ENCODE results near the gene TSPAN10. TPM values are rescaled to one million over a fixed set of nuclear protein-coding genes. Genes with fewer than 3 reads are reported as not detected.

TSPAN10 gene
- total RNA-seq, 2 experiments from 2014 or later = 0.17 TPM; not detected in 1

GRCh38 chr17:81644976-81645952, 8.3 kb downstream of the TSPAN10 start:
- intact Hi-C loops (cut with DNase I, micrococcal nuclease) = no loop called here
- H3K27ac ChIP-seq (ENCODE audit: low read depth in 1 of 2, low read length in 2 of 2) = no peak overlapping the region
- CTCF ChIA-PET = no interaction called here
- Mint-ChIP-seq H3K4me3 (no peak overlapping the region), H3K27me3 (peaks cover 20% of the 10 kb centered on the region), H3K36me3 (ENCODE audit: low read depth) (no peaks in the 10 kb centered on the region), H3K27ac (no peak overlapping the region), H3K9me3 (no peaks in the 10 kb centered on the region), H3K4me1 (ENCODE audit: low read depth) (no peaks in the 10 kb centered on the region)
- peaks cover 0 to 15% of the 10 kb centered on the region in 2 experiments for H3K9me3 ChIP-seq (ENCODE audit: control insufficient read depth in 1 of 2, insufficient read depth in 1 of 2, low read length in 2 of 2)
- DNase-seq = no peak
- no peak overlapping the region for H3K4me3 ChIP-seq (ENCODE audit: low read length)
- no peak for ATAC-seq (ENCODE audit: poor library complexity)
- POLR2A ChIA-PET = no interaction called here
- TF ChIP-seq, protein P1, sequence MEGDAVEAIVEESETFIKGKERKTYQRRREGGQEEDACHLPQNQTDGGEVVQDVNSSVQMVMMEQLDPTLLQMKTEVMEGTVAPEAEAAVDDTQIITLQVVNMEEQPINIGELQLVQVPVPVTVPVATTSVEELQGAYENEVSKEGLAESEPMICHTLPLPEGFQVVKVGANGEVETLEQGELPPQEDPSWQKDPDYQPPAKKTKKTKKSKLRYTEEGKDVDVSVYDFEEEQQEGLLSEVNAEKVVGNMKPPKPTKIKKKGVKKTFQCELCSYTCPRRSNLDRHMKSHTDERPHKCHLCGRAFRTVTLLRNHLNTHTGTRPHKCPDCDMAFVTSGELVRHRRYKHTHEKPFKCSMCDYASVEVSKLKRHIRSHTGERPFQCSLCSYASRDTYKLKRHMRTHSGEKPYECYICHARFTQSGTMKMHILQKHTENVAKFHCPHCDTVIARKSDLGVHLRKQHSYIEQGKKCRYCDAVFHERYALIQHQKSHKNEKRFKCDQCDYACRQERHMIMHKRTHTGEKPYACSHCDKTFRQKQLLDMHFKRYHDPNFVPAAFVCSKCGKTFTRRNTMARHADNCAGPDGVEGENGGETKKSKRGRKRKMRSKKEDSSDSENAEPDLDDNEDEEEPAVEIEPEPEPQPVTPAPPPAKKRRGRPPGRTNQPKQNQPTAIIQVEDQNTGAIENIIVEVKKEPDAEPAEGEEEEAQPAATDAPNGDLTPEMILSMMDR (IDR thresholded peaks at IDR 0.05) = no peak
- H3K36me3 ChIP-seq (ENCODE audit: insufficient read depth, low read length) = no peaks in the 10 kb centered on the region
- peaks cover 12% of the 10 kb centered on the region in 2 experiments for H3K27me3 ChIP-seq (ENCODE audit: control insufficient read depth in 1 of 2, insufficient read depth in 2 of 2, low read length in 2 of 2)
- no peaks in the 10 kb centered on the region for H3K4me1 ChIP-seq (ENCODE audit: insufficient read depth, low read length)

DNA sequence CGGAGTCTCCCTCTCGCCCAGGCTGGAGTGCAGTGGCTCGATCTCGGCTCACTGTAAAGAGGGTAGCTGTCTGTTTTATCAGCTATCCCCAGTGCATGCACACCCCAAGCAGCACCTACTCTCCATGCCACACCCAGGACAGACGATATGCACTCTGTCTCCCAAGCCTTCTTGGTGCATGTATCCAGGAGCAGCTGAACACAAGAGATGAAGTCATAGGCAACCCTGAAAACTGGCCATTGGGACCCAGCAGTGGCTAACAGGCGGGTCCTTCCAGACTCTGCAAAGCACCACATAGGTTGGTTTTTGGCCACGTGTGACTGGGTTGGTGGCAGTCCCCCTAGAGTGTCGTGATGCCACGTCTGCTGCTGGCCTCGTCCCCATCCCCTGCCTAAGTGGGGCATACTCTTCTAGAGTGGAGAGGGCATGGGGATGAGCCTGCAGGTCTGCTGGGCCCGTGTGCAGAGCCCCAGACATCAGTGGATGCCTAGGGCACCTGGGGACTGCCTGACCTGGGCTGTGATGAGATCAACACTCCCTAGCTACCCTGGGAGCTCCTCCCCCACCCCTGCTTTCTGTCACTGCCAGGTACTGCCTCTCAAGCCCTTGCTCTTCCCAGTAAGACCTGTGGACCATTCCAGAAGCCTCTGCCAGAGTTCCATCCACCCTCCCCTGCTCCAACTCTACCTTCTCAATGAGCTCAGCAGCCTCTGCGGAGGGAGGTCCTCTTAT, 10.0 kb downstream of the TSPAN10 start:
- Histone ChIP-seq H3K27me3 (ENCODE audit: control insufficient read depth in 1 of 2, insufficient read depth in 2 of 2, low read length in 2 of 2) (peaks cover 20 to 27% of the 10 kb centered on the region in 2 experiments), H3K27ac (ENCODE audit: low read depth in 1 of 2, low read length in 2 of 2) (no peak overlapping the region), H3K4me1 (ENCODE audit: insufficient read depth, low read length) (no peaks in the 10 kb centered on the region), H3K36me3 (ENCODE audit: insufficient read depth, low read length) (no peaks in the 10 kb centered on the region), H3K4me3 (ENCODE audit: low read length) (no peak overlapping the region), H3K9me3 (ENCODE audit: control insufficient read depth in 1 of 2, insufficient read depth in 1 of 2, low read length in 2 of 2) (peaks cover 0 to 15% of the 10 kb centered on the region in 2 experiments)
- intact Hi-C loops (cut with DNase I, micrococcal nuclease) = no loop called here
- POLR2A ChIA-PET = no interaction called here
- H3K9me3 Mint-ChIP-seq = no peaks in the 10 kb centered on the region
- no peak overlapping the region for H3K27ac Mint-ChIP-seq
- CTCF ChIA-PET = no interaction called here
- H3K4me1 Mint-ChIP-seq (ENCODE audit: low read depth) = no peaks in the 10 kb centered on the region
- no peaks in the 10 kb centered on the region for H3K36me3 Mint-ChIP-seq (ENCODE audit: low read depth)
- DNase-seq = no peak
- peaks cover 27% of the 10 kb centered on the region for H3K27me3 Mint-ChIP-seq
- no peak overlapping the region for H3K4me3 Mint-ChIP-seq
- ATAC-seq (ENCODE audit: poor library complexity) = no peak
- TF ChIP-seq, protein P1 (IDR thresholded peaks at IDR 0.05) = no peak

DNA sequence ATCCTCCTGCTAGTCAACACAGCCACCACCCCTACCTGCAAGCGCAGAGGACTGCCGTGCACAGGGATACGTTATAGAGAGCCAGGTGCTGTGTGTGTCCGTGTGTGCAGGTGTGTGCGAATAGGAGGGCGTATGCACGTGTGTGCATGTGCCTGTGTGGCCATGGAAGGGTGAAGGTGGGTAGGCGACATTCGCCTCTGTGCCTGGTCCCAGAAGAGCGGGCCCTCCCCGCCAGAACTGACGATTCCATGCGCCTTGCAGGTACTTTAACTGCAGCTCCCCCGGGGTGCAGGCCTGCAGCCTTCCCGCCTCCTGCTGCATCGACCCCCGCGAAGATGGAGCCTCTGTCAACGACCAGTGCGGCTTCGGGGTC, 10.6 kb downstream of the TSPAN10 start:
- no peak overlapping the region for H3K27ac ChIP-seq (ENCODE audit: low read depth in 1 of 2, low read length in 2 of 2)
- H3K4me1 Mint-ChIP-seq (ENCODE audit: low read depth) = no peaks in the 10 kb centered on the region
- POLR2A ChIA-PET = no interaction called here
- H3K9me3 Mint-ChIP-seq = no peaks in the 10 kb centered on the region
- TF ChIP-seq, protein P1 (IDR thresholded peaks at IDR 0.05) = no peak
- H3K4me3 Mint-ChIP-seq = no peak overlapping the region
- no peak overlapping the region for H3K27ac Mint-ChIP-seq
- H3K4me1 ChIP-seq (ENCODE audit: insufficient read depth, low read length) = no peaks in the 10 kb centered on the region
- peaks cover 22 to 27% of the 10 kb centered on the region in 2 experiments for H3K27me3 ChIP-seq (ENCODE audit: control insufficient read depth in 1 of 2, insufficient read depth in 2 of 2, low read length in 2 of 2)
- H3K27me3 Mint-ChIP-seq = peaks cover 27% of the 10 kb centered on the region
- H3K4me3 ChIP-seq (ENCODE audit: low read length) = no peak overlapping the region
- CTCF ChIA-PET = no interaction called here
- H3K36me3 Mint-ChIP-seq (ENCODE audit: low read depth) = no peaks in the 10 kb centered on the region
- H3K9me3 ChIP-seq (ENCODE audit: control insufficient read depth in 1 of 2, insufficient read depth in 1 of 2, low read length in 2 of 2) = peaks cover 0 to 15% of the 10 kb centered on the region in 2 experiments
- intact Hi-C loops (cut with DNase I, micrococcal nuclease) = no loop called here
- ATAC-seq (ENCODE audit: poor library complexity) (no peak), DNase-seq (no peak)
- H3K36me3 ChIP-seq (ENCODE audit: insufficient read depth, low read length) = no peaks in the 10 kb centered on the region
